DOHH2 (cell line): ENCODE data around the gene PRKAG1.

Experiments used
- H3F3A ChIP-seq: fragments of 200-600 bp; sonication (generic), shearing (Covaris generic); 2 replicates; pipeline ENCODE4 v1.6.0; 2016; ENCODE audit warnings: antibody characterized with exemption, mild to moderate bottlenecking; ENCODE audit not compliant: control insufficient read depth, insufficient read depth
- H3K27ac ChIP-seq: fragments of 200-600 bp; sonication (generic); 2 replicates; pipeline ENCODE4 v1.5.1; 2014; ENCODE audit warnings: low read depth, mild to moderate bottlenecking, low read length, moderate library complexity
- H3K27me3 ChIP-seq: fragments of 200-600 bp; sonication (generic); 2 replicates; pipeline ENCODE4 v1.6.1; 2014; ENCODE audit warnings: mild to moderate bottlenecking, low read length, mixed read lengths; ENCODE audit not compliant: control insufficient read depth
- H3K36me3 ChIP-seq: fragments of 200-600 bp; sonication (generic); 2 replicates; pipeline ENCODE4 v1.6.1; 2014; ENCODE audit warnings: mild to moderate bottlenecking, low read length, moderate library complexity, mixed read lengths; ENCODE audit not compliant: control insufficient read depth
- H3K4me1 ChIP-seq: fragments of 200-600 bp; sonication (generic); 2 replicates; pipeline ENCODE4 v1.6.1; 2014; ENCODE audit warnings: mild to moderate bottlenecking, low read length, mixed read lengths; ENCODE audit not compliant: control insufficient read depth
- H3K4me2 ChIP-seq: fragments of 200-600 bp; sonication (generic); 2 replicates; pipeline ENCODE4 v1.6.0; 2014; ENCODE audit warnings: mild to moderate bottlenecking, low read length, moderate library complexity
- H3K4me3 ChIP-seq: fragments of 200-600 bp; sonication (generic); 2 replicates; pipeline ENCODE4 v1.5.1; 2014; ENCODE audit warnings: mild to moderate bottlenecking, low read length, mixed read lengths
- H3K79me2 ChIP-seq: fragments of 200-600 bp; sonication (generic); 2 replicates; pipeline ENCODE4 v1.6.1; 2014; ENCODE audit warnings: mild to moderate bottlenecking, low read length, mixed read lengths; ENCODE audit not compliant: control insufficient read depth
- H3K9me2 ChIP-seq: fragments of 200-600 bp; sonication (generic); replicated peaks from 2 replicates; pipeline ENCODE4 v1.6.1; 2014; ENCODE audit warnings: mild to moderate bottlenecking, low read length, mixed read lengths; ENCODE audit not compliant: control insufficient read depth
- H3K9me3 ChIP-seq: fragments of 200-600 bp; sonication (generic); 2 replicates; pipeline ENCODE4 v1.6.1; 2014; ENCODE audit warnings: antibody characterized with exemption, low read length, mixed read lengths; ENCODE audit not compliant: control insufficient read depth, insufficient read depth
- H4K20me1 ChIP-seq: fragments of 200-600 bp; sonication (generic); 2 replicates; pipeline ENCODE4 v1.6.0; 2014; ENCODE audit warnings: low read depth, mild to moderate bottlenecking, antibody characterized with exemption, low read length, moderate library complexity; ENCODE audit not compliant: control insufficient read depth, insufficient read depth
- EZH2phosphoT487 ChIP-seq: fragments of 200-600 bp; sonication (generic); IDR thresholded peaks from 2 replicates; pipeline ENCODE4 v1.6.1; 2017; ENCODE audit warnings: borderline replicate concordance, mild to moderate bottlenecking, antibody characterized with exemption, low read length, moderate library complexity, mixed read lengths
- TF ChIP-seq, protein P1 (sequence below): fragments of 200-600 bp; sonication (generic); IDR thresholded peaks from one replicate; pipeline ENCODE4 v1.5.1; 2014; ENCODE audit warnings: antibody characterized with exemption, mild to moderate bottlenecking, low read depth, low read length; ENCODE audit not compliant: poor library complexity, severe bottlenecking

The PRKAG1 gene

GRCh38 chr12:49059045-49059298, 40.4 kb upstream of the PRKAG1 start:
- Histone ChIP-seq H3K36me3 (peaks cover 42% of the 10 kb centered on the region), H4K20me1 (peaks cover 34% of the 10 kb centered on the region)

DNA sequence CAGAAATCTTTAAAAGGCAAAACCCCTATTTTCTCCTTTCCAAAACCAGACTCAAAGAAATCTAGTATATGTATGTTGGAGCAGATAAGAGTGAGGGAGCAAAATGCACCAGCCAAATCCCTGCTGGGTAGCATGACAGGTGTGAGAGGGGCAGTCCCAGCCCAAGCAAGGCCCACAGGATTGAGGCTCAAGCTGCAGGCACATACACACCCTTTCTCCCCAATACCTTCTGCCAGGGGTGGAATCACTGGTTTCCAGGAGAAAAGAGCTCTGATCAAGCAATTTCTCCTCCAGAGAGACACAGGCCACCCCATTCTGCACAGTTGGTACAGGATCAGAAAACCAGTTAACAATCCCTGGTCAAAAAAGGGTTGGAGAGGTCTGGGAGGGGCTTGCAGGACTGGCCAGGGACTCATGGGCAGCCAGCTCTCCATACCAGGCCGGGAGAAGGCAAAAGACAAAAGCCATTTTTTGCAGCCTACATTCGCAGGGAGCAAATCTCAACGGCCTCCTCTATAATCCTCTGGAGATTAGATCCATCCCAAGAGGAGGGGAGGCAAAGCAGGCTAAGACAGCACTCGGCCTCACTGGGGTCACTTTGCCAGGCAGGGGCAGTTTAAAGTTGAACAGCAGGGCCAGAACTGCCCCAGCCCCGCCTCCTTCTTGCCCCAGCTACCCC, 39.9 kb upstream of the PRKAG1 start:
- Histone ChIP-seq H3K36me3 (peaks cover 47% of the 10 kb centered on the region), H3F3A (peaks cover 6% of the 10 kb centered on the region; the same call in 1 of the 2 replicates), H3K4me3 (peak overlapping the region; percentile 92), H3K9me2 (no peaks in the 10 kb centered on the region), H3K27me3 (no peaks in the 10 kb centered on the region), H3K27ac (0 out of 2 replicates have a peak overlapping the region, but pooled peaks have one; percentile 76), H3K9me3 (no peaks in the 10 kb centered on the region), H3K4me1 (peaks cover 37% of the 10 kb centered on the region), H4K20me1 (peaks cover 37% of the 10 kb centered on the region), H3K4me2 (peak overlapping the region; percentile 82), H3K79me2 (peaks cover 84% of the 10 kb centered on the region)
- TF ChIP-seq, protein P1, sequence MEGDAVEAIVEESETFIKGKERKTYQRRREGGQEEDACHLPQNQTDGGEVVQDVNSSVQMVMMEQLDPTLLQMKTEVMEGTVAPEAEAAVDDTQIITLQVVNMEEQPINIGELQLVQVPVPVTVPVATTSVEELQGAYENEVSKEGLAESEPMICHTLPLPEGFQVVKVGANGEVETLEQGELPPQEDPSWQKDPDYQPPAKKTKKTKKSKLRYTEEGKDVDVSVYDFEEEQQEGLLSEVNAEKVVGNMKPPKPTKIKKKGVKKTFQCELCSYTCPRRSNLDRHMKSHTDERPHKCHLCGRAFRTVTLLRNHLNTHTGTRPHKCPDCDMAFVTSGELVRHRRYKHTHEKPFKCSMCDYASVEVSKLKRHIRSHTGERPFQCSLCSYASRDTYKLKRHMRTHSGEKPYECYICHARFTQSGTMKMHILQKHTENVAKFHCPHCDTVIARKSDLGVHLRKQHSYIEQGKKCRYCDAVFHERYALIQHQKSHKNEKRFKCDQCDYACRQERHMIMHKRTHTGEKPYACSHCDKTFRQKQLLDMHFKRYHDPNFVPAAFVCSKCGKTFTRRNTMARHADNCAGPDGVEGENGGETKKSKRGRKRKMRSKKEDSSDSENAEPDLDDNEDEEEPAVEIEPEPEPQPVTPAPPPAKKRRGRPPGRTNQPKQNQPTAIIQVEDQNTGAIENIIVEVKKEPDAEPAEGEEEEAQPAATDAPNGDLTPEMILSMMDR = no peak
- no peak for TF ChIP-seq EZH2phosphoT487

More at GRCh38 chr12:49059045-49059298, 40.4 kb upstream of the PRKAG1 start:
- peak overlapping the region; percentile 82 for H3K4me2 ChIP-seq
- H3F3A ChIP-seq = peaks cover 6% of the 10 kb centered on the region; the same call in 1 of the 2 replicates
- TF ChIP-seq EZH2phosphoT487 = no peak
- TF ChIP-seq, protein P1 = no peak
- no peaks in the 10 kb centered on the region for H3K9me3 ChIP-seq
- no peaks in the 10 kb centered on the region for H3K9me2 ChIP-seq
- peaks cover 80% of the 10 kb centered on the region for H3K79me2 ChIP-seq
- H3K4me1 ChIP-seq = peaks cover 40% of the 10 kb centered on the region
- H3K27ac ChIP-seq = 0 out of 2 replicates have a peak overlapping the region, but pooled peaks have one; percentile 76
- H3K27me3 ChIP-seq = no peaks in the 10 kb centered on the region
- H3K4me3 ChIP-seq = peak overlapping the region; percentile 92

DNA sequence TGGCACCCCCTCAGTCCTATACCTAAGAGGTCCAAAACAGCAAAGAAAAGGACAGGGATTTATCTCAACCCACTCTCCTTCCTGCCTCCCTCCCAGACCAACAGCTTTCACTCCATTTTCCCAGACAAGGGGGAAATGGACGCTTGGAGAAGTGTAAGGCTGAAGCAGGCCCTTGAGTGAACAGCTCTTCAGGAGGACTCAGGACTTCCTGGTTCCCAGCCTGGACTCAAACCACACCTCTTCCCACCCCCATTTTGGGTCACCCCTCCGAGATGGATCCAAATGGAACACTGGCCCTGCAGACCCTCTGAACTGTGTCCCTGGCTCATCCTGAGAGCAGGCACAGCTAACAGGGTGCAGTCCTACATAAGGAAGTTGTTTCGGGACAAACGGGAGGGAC, 39.3 kb upstream of the PRKAG1 start:
- Histone ChIP-seq H3K9me2 (no peaks in the 10 kb centered on the region), H3K36me3 (peaks cover 53% of the 10 kb centered on the region), H3K9me3 (no peaks in the 10 kb centered on the region), H3K27me3 (no peaks in the 10 kb centered on the region), H3K4me3 (peak overlapping the region; percentile 92), H3F3A (0 out of 2 replicates have a peak, but pooled peaks cover 1% of the 10 kb centered on the region), H3K79me2 (peaks cover 90% of the 10 kb centered on the region), H3K27ac (0 out of 2 replicates have a peak overlapping the region, but pooled peaks have one; percentile 6), H3K4me2 (peak overlapping the region; percentile 82), H4K20me1 (peaks cover 39% of the 10 kb centered on the region), H3K4me1 (peaks cover 35% of the 10 kb centered on the region)
- TF ChIP-seq EZH2phosphoT487 = no peak
- TF ChIP-seq, protein P1 = no peak
